RWPE1 (cell line): Measurements from ENCODE around the gene DAPK2.

Experiments used
- CTCF ChIA-PET: fragments of 350-600 bp; sonication (Branson Sonifier 250); formaldehyde crosslinking; extraction: SDS; loops from one replicate; lab custom pipeline; 2021; lab: Yijun Ruan, JAX
- POLR2A ChIA-PET: fragments of 400-600 bp; formaldehyde crosslinking; extraction: SDS; loops from one replicate; lab custom pipeline; 2020; ENCODE audit warnings: antibody characterized with exemption; ENCODE audit not compliant: low non-redundant PET; lab: Yijun Ruan, JAX
- DNase-seq: peaks from one replicate; pipeline ENCODE4 v3.0.0; 2012; ENCODE audit warnings: low spot score
- H3K27ac ChIP-seq: fragments of 450-650 bp; 2 replicates; pipeline ENCODE4 v1.5.1; 2017
- TF ChIP-seq, protein P1 (sequence below): fragments of 450-650 bp; conservative IDR thresholded peaks from 2 replicates; pipeline ENCODE4 v1.5.1; 2017; ENCODE audit warnings: low read depth, mild to moderate bottlenecking

Gene DAPK2

DNA sequence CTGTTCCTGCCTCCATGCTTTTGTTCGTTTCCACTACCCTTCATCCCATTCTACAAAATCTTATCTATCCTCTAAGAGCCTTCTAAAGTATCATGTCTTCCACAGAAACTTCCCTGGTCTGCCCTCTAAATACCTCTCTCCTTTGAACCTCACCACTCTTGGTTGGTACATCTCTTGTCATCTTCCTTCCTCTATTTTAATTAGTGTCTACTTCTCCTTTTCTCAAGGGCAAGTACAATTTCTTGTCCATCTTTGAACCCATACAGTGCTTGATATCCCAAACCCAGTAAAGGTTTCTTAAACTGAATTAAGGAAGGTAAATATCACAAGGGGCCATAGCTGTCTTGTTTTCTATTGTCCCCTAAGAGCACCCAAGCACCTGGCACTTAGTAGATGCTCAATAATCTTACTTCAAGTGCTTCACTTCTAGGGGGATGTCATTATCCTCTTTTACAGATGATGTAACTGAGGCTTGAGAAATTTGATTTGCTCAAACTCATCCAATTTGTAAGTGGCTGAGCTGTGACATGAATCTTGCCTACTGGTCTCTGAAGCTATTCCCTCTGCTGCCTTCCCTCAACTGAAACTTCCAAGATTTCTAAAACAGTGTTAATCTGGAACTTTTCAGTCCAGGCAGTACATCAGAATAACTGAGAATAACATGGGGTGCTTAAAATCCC lies 2.6 kb upstream of the DAPK2 start:
- H3K27ac ChIP-seq: no peak overlapping the region
- ChIA-PET POLR2A (no interaction called here), CTCF (interaction anchor here (1.1 to 3.8 kb wide), 3 partner anchors 103 to 297 kb away, joined by 3 to 56 read pairs (median 3); no protein-coding TSS in a partner anchor)
- no peak for DNase-seq
- TF ChIP-seq, protein P1, sequence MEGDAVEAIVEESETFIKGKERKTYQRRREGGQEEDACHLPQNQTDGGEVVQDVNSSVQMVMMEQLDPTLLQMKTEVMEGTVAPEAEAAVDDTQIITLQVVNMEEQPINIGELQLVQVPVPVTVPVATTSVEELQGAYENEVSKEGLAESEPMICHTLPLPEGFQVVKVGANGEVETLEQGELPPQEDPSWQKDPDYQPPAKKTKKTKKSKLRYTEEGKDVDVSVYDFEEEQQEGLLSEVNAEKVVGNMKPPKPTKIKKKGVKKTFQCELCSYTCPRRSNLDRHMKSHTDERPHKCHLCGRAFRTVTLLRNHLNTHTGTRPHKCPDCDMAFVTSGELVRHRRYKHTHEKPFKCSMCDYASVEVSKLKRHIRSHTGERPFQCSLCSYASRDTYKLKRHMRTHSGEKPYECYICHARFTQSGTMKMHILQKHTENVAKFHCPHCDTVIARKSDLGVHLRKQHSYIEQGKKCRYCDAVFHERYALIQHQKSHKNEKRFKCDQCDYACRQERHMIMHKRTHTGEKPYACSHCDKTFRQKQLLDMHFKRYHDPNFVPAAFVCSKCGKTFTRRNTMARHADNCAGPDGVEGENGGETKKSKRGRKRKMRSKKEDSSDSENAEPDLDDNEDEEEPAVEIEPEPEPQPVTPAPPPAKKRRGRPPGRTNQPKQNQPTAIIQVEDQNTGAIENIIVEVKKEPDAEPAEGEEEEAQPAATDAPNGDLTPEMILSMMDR: no peak

GRCh38 chr15:64045774-64046420 lies 388 bp downstream of the DAPK2 start:
- peak overlapping the region; percentile 34 for H3K27ac ChIP-seq
- DNase-seq: peak; percentile 63
- TF ChIP-seq, protein P1: no peak
- ChIA-PET POLR2A (interaction anchor here (0.6 kb wide), 1 partner anchor 914 kb away, joined by 4 read pairs; no protein-coding TSS in a partner anchor), CTCF (interaction anchor here (0.5 to 3.8 kb wide), 19 partner anchors 9 to 370 kb away, joined by 3 to 56 read pairs (median 4); no protein-coding TSS in a partner anchor)

DNA sequence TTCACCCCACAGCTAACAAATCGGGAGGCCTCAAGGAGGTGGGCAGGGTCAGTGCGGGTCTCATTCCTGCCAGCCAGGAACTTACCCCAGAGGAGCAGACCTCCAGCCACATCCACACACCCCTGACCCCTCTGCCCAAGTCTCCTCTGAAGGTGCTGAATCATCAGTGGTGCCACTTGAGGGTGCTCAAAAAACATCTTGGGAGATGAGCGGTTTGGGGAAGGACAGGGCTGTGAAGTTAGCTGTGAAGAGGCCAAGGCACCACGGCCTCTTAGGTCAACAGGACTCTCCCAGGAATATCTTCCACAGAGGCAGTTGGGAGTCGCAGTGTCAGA lies 1.2 kb downstream of the DAPK2 start:
- TF ChIP-seq, protein P1: no peak
- no peak overlapping the region for H3K27ac ChIP-seq
- DNase-seq: no peak
- CTCF ChIA-PET: interaction anchor here (0.5 to 3.8 kb wide), 5 partner anchors 10 to 293 kb away, joined by 3 to 56 read pairs (median 7); no protein-coding TSS in a partner anchor
- POLR2A ChIA-PET: interaction anchor here (0.7 kb wide), 1 partner anchor 9 kb away, joined by 3 read pairs; no protein-coding TSS in a partner anchor

DNA sequence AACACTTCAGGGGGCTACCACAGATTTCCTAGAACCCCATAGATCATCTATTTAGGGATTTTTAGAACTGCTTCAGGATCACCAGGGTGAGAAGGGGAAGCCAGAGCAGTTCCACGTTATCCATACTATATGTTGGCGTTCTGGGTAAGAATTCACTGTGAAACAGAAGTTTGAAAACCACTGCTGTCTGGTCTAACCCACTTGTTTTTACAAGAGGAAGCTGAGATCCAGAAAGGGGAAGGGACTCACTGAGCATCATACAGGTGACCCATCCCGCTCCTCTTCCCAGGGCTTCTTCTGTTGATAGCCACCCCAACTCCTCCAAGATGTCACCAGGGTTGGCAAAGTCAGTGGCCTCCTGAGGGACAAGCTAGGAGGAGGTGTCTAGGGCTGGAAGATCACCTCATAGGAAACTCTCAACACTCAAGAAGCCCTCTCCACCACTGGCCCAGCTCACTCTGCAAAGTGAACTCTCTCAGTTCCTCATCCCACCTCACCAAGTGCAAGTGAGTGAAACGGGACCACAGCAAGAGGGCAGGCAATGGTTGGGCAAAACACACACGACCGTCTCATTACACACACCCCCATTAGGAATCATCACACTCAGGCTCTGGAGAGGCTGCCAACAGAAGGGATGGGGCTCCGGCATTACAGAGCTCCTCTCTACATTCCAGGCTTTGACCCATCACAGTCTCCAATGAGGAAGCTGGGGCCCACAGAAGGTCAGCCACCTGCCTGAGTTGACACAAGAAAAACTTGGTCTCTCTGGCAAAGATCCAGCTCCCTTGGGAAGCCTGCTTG lies 1.8 kb downstream of the DAPK2 start:
- TF ChIP-seq, protein P1: no peak
- no peak for DNase-seq
- ChIA-PET POLR2A (interaction anchor here (0.7 kb wide), 1 partner anchor 9 kb away, joined by 3 read pairs; no protein-coding TSS in a partner anchor), CTCF (interaction anchor here (0.5 to 2.1 kb wide), 4 partner anchors 9 to 292 kb away, joined by 3 to 7 read pairs (median 4); no protein-coding TSS in a partner anchor)
- H3K27ac ChIP-seq: no peak overlapping the region

GRCh38 chr15:64038878-64039610 lies 7.2 kb downstream of the DAPK2 start:
- TF ChIP-seq, protein P1: no peak
- no peak for DNase-seq
- ChIA-PET CTCF (interaction anchor here (0.6 to 4.4 kb wide), 2 partner anchors 93 to 293 kb away, joined by 3 to 26 read pairs; no protein-coding TSS in a partner anchor), POLR2A (no interaction called here)
- H3K27ac ChIP-seq: no peak overlapping the region
